Glutamatergic neuron (in vitro differentiated cells): ENCODE data around the gene NRF1. TPM values are rescaled to one million over a fixed set of nuclear protein-coding genes. Genes with fewer than 3 reads are reported as not detected.

Experiments used
- DNase-seq: peaks from one replicate; pipeline ENCODE4 v3.0.0; 2022
- H3K27ac Mint-ChIP-seq: one replicate; pipeline ENCODE4 v1.8.0; 2020; ENCODE audit warnings: mild to moderate bottlenecking, mixed read lengths, inconsistent platforms; ENCODE audit not compliant: unreplicated experiment
- H3K27me3 Mint-ChIP-seq: one replicate; pipeline ENCODE4 v1.8.0; 2020; ENCODE audit warnings: mild to moderate bottlenecking, moderate library complexity, mixed read lengths, inconsistent platforms; ENCODE audit not compliant: unreplicated experiment
- H3K36me3 Mint-ChIP-seq: one replicate; pipeline ENCODE4 v1.8.0; 2020; ENCODE audit warnings: mild to moderate bottlenecking, mixed read lengths, inconsistent platforms; ENCODE audit not compliant: unreplicated experiment
- H3K4me1 Mint-ChIP-seq: one replicate; pipeline ENCODE4 v1.8.0; 2020; ENCODE audit warnings: mild to moderate bottlenecking, low read depth, mixed read lengths, inconsistent platforms; ENCODE audit not compliant: unreplicated experiment
- H3K4me3 Mint-ChIP-seq: one replicate; pipeline ENCODE4 v1.8.0; 2020; ENCODE audit warnings: mild to moderate bottlenecking, mixed read lengths, inconsistent platforms; ENCODE audit not compliant: unreplicated experiment
- H3K9me3 Mint-ChIP-seq: one replicate; pipeline ENCODE4 v1.8.0; 2020; ENCODE audit warnings: mild to moderate bottlenecking, moderate library complexity, mixed read lengths, inconsistent platforms; ENCODE audit not compliant: unreplicated experiment
- CTCF ChIP-seq: fragments of 200-600 bp; sonication (generic); IDR thresholded peaks from one replicate; pipeline ENCODE4 v1.5.0; 2021; ENCODE audit not compliant: partially characterized antibody, unreplicated experiment
- microRNA-seq: library from miRNA; unstranded; fragments of <30 nt; microRNA quantifications from one replicate; pipeline ENCODE4, GENCODE V29; 2020; ENCODE audit not compliant: unreplicated experiment
- total RNA-seq: library from RNA; stranded (reverse); fragmentation: NEBNext Ultra II Directional; extraction: Animal tissue kit (Norgen Biotek cat#: 25700); gene quantifications from one replicate; pipeline ENCODE4 v1.2.1, GENCODE V29; 2021; ENCODE audit not compliant: unreplicated experiment

NRF1 gene
- total RNA-seq, 1 donor from 2014 or later = 16.4 TPM

- H3K4me3 Mint-ChIP-seq = no peak overlapping the region
- no peak overlapping the region for H3K27ac Mint-ChIP-seq
- H3K9me3 Mint-ChIP-seq = peaks cover 11% of the 10 kb centered on the region
- H3K27me3 Mint-ChIP-seq = peaks cover 7% of the 10 kb centered on the region
- no peak for DNase-seq
- TF ChIP-seq CTCF = no peak
- H3K36me3 Mint-ChIP-seq = no peaks in the 10 kb centered on the region
- H3K4me1 Mint-ChIP-seq = peaks cover 21% of the 10 kb centered on the region
Observed at GRCh38 chr7:129801882-129802281, 190.4 kb downstream of the NRF1 start.

- no peak overlapping the region for H3K4me3 Mint-ChIP-seq
- H3K36me3 Mint-ChIP-seq = no peaks in the 10 kb centered on the region
- no peak for DNase-seq
- no peak overlapping the region for H3K27ac Mint-ChIP-seq
- H3K4me1 Mint-ChIP-seq = peaks cover 13% of the 10 kb centered on the region
- TF ChIP-seq CTCF = no peak
- peaks cover 10% of the 10 kb centered on the region for H3K9me3 Mint-ChIP-seq
- H3K27me3 Mint-ChIP-seq = peaks cover 8% of the 10 kb centered on the region
Observed at GRCh38 chr7:129803546-129804081, 192.1 kb downstream of the NRF1 start.

GRCh38 chr7:129804111-129804889, 192.8 kb downstream of the NRF1 start:
- no peak for TF ChIP-seq CTCF
- Mint-ChIP-seq H3K36me3 (no peaks in the 10 kb centered on the region), H3K4me1 (peaks cover 7% of the 10 kb centered on the region), H3K4me3 (no peak overlapping the region), H3K27ac (no peak overlapping the region), H3K27me3 (peaks cover 3% of the 10 kb centered on the region), H3K9me3 (peaks cover 7% of the 10 kb centered on the region)
- no peak for DNase-seq

GRCh38 chr7:129804890-129805719, 193.6 kb downstream of the NRF1 start:
- TF ChIP-seq CTCF = no peak
- Mint-ChIP-seq H3K27me3 (peaks cover 3% of the 10 kb centered on the region), H3K4me3 (no peak overlapping the region), H3K9me3 (peaks cover 7% of the 10 kb centered on the region), H3K27ac (no peak overlapping the region), H3K36me3 (no peaks in the 10 kb centered on the region), H3K4me1 (peaks cover 5% of the 10 kb centered on the region)
- no peak for DNase-seq

Small RNA genes lying within 50 kb of the gene (microRNA-seq; reads per million reads assigned to microRNA genes)
- gene MIR182 (53,821 reads per million, percentile 99 among the genes with 10 or more reads in this experiment), gene MIR183 (56,627 reads per million, percentile 99 among the genes with 10 or more reads in this experiment), gene MIR96 (2,320 reads per million, percentile 94 among the genes with 10 or more reads in this experiment)

Other genes with a start within 250 kb of the NRF1 start
- gene STRIP2, start 177.3 kb upstream of the NRF1 start, total RNA-seq = 3.3 TPM
- 0.98 TPM for gene SMKR1, start 109.2 kb upstream of the NRF1 start, total RNA-seq